PC-9 (cell line): Measurements from ENCODE around the gene ARMH2.

Experiments used
- EZH2 ChIP-seq: fragments of 200-600 bp; sonication (generic); IDR thresholded peaks from 2 replicates; pipeline ENCODE4 v1.8.0; 2017; ENCODE audit warnings: antibody characterized with exemption, low read depth
- TF ChIP-seq, protein P1 (sequence below): fragments of 200-600 bp; sonication (generic); conservative IDR thresholded peaks from 2 replicates; pipeline ENCODE4 v1.6.1; 2017; ENCODE audit warnings: mixed run types, antibody characterized with exemption, mild to moderate bottlenecking, moderate library complexity

- TF ChIP-seq EZH2 = no peak
- TF ChIP-seq, protein P1, sequence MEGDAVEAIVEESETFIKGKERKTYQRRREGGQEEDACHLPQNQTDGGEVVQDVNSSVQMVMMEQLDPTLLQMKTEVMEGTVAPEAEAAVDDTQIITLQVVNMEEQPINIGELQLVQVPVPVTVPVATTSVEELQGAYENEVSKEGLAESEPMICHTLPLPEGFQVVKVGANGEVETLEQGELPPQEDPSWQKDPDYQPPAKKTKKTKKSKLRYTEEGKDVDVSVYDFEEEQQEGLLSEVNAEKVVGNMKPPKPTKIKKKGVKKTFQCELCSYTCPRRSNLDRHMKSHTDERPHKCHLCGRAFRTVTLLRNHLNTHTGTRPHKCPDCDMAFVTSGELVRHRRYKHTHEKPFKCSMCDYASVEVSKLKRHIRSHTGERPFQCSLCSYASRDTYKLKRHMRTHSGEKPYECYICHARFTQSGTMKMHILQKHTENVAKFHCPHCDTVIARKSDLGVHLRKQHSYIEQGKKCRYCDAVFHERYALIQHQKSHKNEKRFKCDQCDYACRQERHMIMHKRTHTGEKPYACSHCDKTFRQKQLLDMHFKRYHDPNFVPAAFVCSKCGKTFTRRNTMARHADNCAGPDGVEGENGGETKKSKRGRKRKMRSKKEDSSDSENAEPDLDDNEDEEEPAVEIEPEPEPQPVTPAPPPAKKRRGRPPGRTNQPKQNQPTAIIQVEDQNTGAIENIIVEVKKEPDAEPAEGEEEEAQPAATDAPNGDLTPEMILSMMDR = no peak
Measured at GRCh38 chr6:24802271-24803059, 3.7 kb upstream of the ARMH2 start.
